Measurements from ENCODE around the gene SLC25A5.

SLC25A5 gene

DNA sequence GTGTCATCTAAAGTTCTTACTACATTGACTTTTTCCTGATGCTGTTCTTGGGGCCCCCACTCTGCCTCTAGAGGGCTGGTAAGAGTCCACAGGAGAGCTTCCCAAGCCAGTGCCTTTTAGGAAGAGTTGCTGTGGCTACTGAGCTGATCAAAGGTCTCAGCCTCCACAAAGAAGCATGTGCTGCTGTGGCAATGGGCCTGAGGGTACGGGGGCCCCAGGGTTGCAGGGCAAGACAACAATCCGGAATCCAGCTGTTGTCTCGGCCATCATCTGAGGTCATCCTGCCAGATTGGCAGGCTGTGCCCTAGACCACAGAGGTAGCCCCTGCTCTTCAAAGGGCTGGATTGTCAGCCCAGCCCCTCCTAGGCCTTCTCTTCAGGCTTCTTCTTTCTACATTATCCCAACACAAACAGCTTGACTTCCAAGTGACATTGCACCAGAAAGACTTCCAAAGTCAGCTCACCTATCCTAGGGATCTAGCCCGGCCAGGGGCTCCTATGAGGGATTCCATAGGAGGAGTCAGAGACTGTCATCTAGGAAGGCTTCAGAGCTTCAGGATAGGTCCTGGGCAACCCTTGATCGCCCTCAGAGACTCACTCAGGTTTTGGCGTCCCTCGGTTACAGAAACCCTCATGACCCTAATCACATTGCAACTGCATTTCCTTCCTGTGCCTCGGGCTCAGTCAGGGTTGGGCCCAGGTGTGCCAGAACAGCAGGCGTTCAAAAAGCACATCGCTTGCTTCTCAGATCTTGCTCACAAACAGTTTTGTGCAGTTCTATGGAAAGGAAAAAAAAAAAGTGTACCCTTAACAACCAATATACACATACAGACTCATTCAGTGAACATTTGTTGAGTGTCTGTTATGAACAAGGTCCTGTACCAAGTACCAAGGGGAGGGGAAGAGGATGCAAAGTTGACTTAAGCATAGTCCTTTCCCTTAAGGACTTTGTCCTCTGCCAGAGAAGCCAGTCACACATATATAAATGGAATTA is 27.8 kb downstream of the SLC25A5 start:
- Mint-ChIP-seq H3K27ac (no peak overlapping the region), H3K36me3 (ENCODE audit: low read depth) (peaks cover 5% of the 10 kb centered on the region), H3K27me3 (ENCODE audit: low read depth, poor library complexity) (peaks cover 9% of the 10 kb centered on the region), H3K9me3 (peaks cover 58% of the 10 kb centered on the region), H3K4me1 (peaks cover 12% of the 10 kb centered on the region), H3K4me3 (no peak overlapping the region)
- TF ChIP-seq, protein P1, sequence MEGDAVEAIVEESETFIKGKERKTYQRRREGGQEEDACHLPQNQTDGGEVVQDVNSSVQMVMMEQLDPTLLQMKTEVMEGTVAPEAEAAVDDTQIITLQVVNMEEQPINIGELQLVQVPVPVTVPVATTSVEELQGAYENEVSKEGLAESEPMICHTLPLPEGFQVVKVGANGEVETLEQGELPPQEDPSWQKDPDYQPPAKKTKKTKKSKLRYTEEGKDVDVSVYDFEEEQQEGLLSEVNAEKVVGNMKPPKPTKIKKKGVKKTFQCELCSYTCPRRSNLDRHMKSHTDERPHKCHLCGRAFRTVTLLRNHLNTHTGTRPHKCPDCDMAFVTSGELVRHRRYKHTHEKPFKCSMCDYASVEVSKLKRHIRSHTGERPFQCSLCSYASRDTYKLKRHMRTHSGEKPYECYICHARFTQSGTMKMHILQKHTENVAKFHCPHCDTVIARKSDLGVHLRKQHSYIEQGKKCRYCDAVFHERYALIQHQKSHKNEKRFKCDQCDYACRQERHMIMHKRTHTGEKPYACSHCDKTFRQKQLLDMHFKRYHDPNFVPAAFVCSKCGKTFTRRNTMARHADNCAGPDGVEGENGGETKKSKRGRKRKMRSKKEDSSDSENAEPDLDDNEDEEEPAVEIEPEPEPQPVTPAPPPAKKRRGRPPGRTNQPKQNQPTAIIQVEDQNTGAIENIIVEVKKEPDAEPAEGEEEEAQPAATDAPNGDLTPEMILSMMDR (IDR thresholded peaks at IDR 0.05), result no peak
- no peak for DNase-seq

DNA sequence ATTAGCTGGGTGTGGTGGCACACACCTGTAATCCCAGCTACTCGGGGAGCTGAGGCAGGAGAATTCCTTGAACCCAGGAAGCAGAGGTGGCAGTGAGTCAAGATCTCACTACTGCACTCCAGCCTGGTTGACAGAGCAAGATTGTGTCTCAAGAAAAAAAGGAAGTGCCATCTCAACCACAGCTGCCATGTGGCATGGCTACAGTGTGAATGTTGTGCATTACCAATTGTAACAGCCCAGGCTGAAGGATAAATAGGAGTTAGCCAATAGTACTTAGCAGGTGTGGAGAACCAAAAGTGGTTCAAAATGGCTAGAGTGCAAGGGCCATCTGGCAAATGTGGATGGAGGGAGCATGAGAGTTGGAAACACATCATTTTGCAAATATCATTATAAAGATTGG is 28.9 kb downstream of the SLC25A5 start:
- TF ChIP-seq, protein P1 (IDR thresholded peaks at IDR 0.05), result no peak
- Mint-ChIP-seq H3K27me3 (ENCODE audit: low read depth, poor library complexity) (peaks cover 5% of the 10 kb centered on the region), H3K4me3 (no peak overlapping the region), H3K36me3 (ENCODE audit: low read depth) (peaks cover 5% of the 10 kb centered on the region), H3K27ac (no peak overlapping the region), H3K9me3 (peaks cover 60% of the 10 kb centered on the region), H3K4me1 (peaks cover 12% of the 10 kb centered on the region)
- DNase-seq, result no peak

- H3K4me1 Mint-ChIP-seq, result peaks cover 4% of the 10 kb centered on the region
- peaks cover 61% of the 10 kb centered on the region for H3K9me3 Mint-ChIP-seq
- H3K27me3 Mint-ChIP-seq (ENCODE audit: low read depth, poor library complexity), result peaks cover 10% of the 10 kb centered on the region
- H3K4me3 Mint-ChIP-seq, result no peak overlapping the region
- H3K36me3 Mint-ChIP-seq (ENCODE audit: low read depth), result peaks cover 5% of the 10 kb centered on the region
- no peak overlapping the region for H3K27ac Mint-ChIP-seq
- DNase-seq, result no peak
- TF ChIP-seq, protein P1 (IDR thresholded peaks at IDR 0.05), result no peak
Observed at GRCh38 chrX:119500061-119500800, 32.0 kb downstream of the SLC25A5 start.

DNA sequence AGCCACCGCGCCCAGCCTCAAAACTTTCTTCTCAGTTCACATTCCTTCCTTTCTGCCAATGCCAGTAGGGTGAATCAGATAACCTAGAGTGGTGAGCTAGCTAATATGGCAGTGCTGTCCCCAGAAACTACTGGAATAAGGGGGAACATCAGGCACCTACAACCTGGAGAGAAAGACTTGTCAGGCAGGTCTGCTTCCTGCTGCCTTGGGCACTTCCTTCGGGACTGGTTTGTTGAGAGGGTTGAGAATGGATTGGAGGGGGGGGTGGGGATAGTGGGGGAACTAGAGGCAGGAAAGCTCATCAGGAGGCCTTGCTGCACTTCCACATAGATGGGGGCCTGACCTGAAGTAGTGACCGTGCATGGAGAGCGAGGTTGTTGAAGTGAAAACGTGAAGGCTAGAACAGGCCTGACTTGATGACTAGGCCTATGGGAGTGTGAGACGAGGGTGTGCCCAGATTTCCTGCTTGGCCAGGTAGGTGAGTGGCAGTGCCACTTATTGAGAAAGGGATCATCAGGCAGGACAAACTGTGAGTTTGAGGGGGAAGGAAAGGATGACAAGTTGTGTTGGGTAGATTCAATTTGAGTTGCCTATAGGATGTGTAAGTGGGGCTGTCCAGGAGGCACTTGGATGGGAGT is 33.4 kb downstream of the SLC25A5 start:
- H3K27me3 Mint-ChIP-seq (ENCODE audit: low read depth, poor library complexity), result peaks cover 10% of the 10 kb centered on the region
- peaks cover 5% of the 10 kb centered on the region for H3K36me3 Mint-ChIP-seq (ENCODE audit: low read depth)
- TF ChIP-seq, protein P1 (IDR thresholded peaks at IDR 0.05), result no peak
- peaks cover 55% of the 10 kb centered on the region for H3K9me3 Mint-ChIP-seq
- no peaks in the 10 kb centered on the region for H3K4me1 Mint-ChIP-seq
- no peak for DNase-seq
- no peak overlapping the region for H3K4me3 Mint-ChIP-seq
- H3K27ac Mint-ChIP-seq, result no peak overlapping the region

- Mint-ChIP-seq H3K36me3 (ENCODE audit: low read depth) (peaks cover 5% of the 10 kb centered on the region), H3K27ac (no peak overlapping the region), H3K4me3 (no peak overlapping the region), H3K27me3 (ENCODE audit: low read depth, poor library complexity) (peaks cover 8% of the 10 kb centered on the region), H3K4me1 (no peaks in the 10 kb centered on the region), H3K9me3 (peaks cover 48% of the 10 kb centered on the region)
- TF ChIP-seq, protein P1 (IDR thresholded peaks at IDR 0.05), result no peak
- no peak for DNase-seq
Observed at GRCh38 chrX:119502727-119503483, 34.7 kb downstream of the SLC25A5 start.
